HG02571 (cell line): ENCODE data around the gene DUSP8.

Source experiments
- ATAC-seq: cut with Tn5 transposase; IDR thresholded peaks from one replicate; pipeline ENCODE4 v1.9.1; 2021; ENCODE audit warnings: mild to moderate bottlenecking, moderate library complexity; ENCODE audit not compliant: unreplicated experiment

Gene DUSP8

GRCh38 chr11:1504581-1505290 lies 67.3 kb downstream of the DUSP8 start:
- ATAC-seq = no peak

GRCh38 chr11:1504138-1504537 lies 67.9 kb downstream of the DUSP8 start:
- ATAC-seq = no peak
